HL-60 (cell line): ENCODE data around the gene DYRK1A.

ENCODE experiments used
- CTCF ChIP-seq: IDR thresholded peaks from one replicate; pipeline ENCODE4 v1.5.1; 2011; ENCODE audit warnings: low read length, control low read depth, inconsistent platforms; ENCODE audit not compliant: insufficient read depth
- GABPA ChIP-seq: IDR thresholded peaks from 2 replicates; pipeline ENCODE4 v1.6.1; 2012; ENCODE audit warnings: low read depth
- POLR2AphosphoS5 ChIP-seq: IDR thresholded peaks from 2 replicates; pipeline ENCODE4 v1.6.1; 2012; ENCODE audit warnings: low read depth
- TF ChIP-seq, protein P1 (sequence below): IDR thresholded peaks from 2 replicates; pipeline ENCODE4 v1.6.1; 2012; ENCODE audit warnings: low read depth; ENCODE audit not compliant: insufficient replicate concordance

- TF ChIP-seq CTCF (no peak), POLR2AphosphoS5 (no peak), GABPA (no peak)
- TF ChIP-seq, protein P1, sequence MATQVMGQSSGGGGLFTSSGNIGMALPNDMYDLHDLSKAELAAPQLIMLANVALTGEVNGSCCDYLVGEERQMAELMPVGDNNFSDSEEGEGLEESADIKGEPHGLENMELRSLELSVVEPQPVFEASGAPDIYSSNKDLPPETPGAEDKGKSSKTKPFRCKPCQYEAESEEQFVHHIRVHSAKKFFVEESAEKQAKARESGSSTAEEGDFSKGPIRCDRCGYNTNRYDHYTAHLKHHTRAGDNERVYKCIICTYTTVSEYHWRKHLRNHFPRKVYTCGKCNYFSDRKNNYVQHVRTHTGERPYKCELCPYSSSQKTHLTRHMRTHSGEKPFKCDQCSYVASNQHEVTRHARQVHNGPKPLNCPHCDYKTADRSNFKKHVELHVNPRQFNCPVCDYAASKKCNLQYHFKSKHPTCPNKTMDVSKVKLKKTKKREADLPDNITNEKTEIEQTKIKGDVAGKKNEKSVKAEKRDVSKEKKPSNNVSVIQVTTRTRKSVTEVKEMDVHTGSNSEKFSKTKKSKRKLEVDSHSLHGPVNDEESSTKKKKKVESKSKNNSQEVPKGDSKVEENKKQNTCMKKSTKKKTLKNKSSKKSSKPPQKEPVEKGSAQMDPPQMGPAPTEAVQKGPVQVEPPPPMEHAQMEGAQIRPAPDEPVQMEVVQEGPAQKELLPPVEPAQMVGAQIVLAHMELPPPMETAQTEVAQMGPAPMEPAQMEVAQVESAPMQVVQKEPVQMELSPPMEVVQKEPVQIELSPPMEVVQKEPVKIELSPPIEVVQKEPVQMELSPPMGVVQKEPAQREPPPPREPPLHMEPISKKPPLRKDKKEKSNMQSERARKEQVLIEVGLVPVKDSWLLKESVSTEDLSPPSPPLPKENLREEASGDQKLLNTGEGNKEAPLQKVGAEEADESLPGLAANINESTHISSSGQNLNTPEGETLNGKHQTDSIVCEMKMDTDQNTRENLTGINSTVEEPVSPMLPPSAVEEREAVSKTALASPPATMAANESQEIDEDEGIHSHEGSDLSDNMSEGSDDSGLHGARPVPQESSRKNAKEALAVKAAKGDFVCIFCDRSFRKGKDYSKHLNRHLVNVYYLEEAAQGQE = no peak
These were observed 185.4 kb downstream of the DYRK1A start for GRCh38 chr21:37551993-37552355.
